ENCODE results near the gene AKR1B15. TPM values are rescaled to one million over a fixed set of nuclear protein-coding genes. Genes with fewer than 3 reads are reported as not detected.
"Not testable (repeated sequence)": the region's sequence is repeated elsewhere in the genome, so short reads cannot be mapped to it uniquely, and the experiment has no call there.

Gene AKR1B15
- total and polyA plus RNA-seq, 2 donors, result 0.24 to 2.0 TPM

GRCh38 chr7:134528749-134529148 is 20.2 kb upstream of the AKR1B15 start:
- Histone ChIP-seq H3K27ac (ENCODE audit: low read depth in 1 of 2, low read length in 1 of 2) (no peak overlapping the region), H3K36me3 (ENCODE audit: control insufficient read depth in 2 of 2, insufficient read depth in 2 of 2, low read length in 1 of 2) (no peaks in the 10 kb centered on the region), H3K4me3 (ENCODE audit: low read length in 2 of 2) (no peak overlapping the region), H3K9me3 (ENCODE audit: control insufficient read depth in 2 of 2, insufficient read depth in 1 of 2, low read length in 1 of 2) (no peaks in the 10 kb centered on the region), H3K27me3 (ENCODE audit: control insufficient read depth in 2 of 2, insufficient read depth in 1 of 2, low read length in 1 of 2) (peaks cover 0 to 2% of the 10 kb centered on the region in 2 donors), H3K4me1 (ENCODE audit: control insufficient read depth in 2 of 2, insufficient read depth in 2 of 2, low read length in 2 of 2) (no peaks in the 10 kb centered on the region)
- WGBS, result 91% methylated on average over 5 of the region's 5 CpGs
- no peak for DNase-seq (ENCODE audit: low read depth in 6 of 9, low spot score in 9 of 9)

- peaks cover 0 to 2% of the 10 kb centered on the region in 2 donors for H3K27me3 ChIP-seq (ENCODE audit: control insufficient read depth in 2 of 2, insufficient read depth in 1 of 2, low read length in 1 of 2)
- H3K4me3 ChIP-seq (ENCODE audit: low read length in 2 of 2), result no peak overlapping the region
- DNase-seq (ENCODE audit: low read depth in 6 of 9, low spot score in 9 of 9), result no peak
- H3K9me3 ChIP-seq (ENCODE audit: control insufficient read depth in 2 of 2, insufficient read depth in 1 of 2, low read length in 1 of 2), result no peaks in the 10 kb centered on the region
- H3K36me3 ChIP-seq (ENCODE audit: control insufficient read depth in 2 of 2, insufficient read depth in 2 of 2, low read length in 1 of 2), result no peaks in the 10 kb centered on the region
- no peak overlapping the region for H3K27ac ChIP-seq (ENCODE audit: low read depth in 1 of 2, low read length in 1 of 2)
- H3K4me1 ChIP-seq (ENCODE audit: control insufficient read depth in 2 of 2, insufficient read depth in 2 of 2, low read length in 2 of 2), result no peaks in the 10 kb centered on the region
- WGBS, result 95% methylated on average over 5 of the region's 5 CpGs
Observed at GRCh38 chr7:134530460-134530859, 18.4 kb upstream of the AKR1B15 start.

GRCh38 chr7:134532180-134532953 is 16.5 kb upstream of the AKR1B15 start:
- no peaks in the 10 kb centered on the region for H3K9me3 ChIP-seq (ENCODE audit: control insufficient read depth in 2 of 2, insufficient read depth in 1 of 2, low read length in 1 of 2)
- no peak overlapping the region for H3K4me3 ChIP-seq (ENCODE audit: low read length in 2 of 2)
- H3K27me3 ChIP-seq (ENCODE audit: control insufficient read depth in 2 of 2, insufficient read depth in 1 of 2, low read length in 1 of 2), result peaks cover 0 to 2% of the 10 kb centered on the region in 2 donors
- no peaks in the 10 kb centered on the region for H3K36me3 ChIP-seq (ENCODE audit: control insufficient read depth in 2 of 2, insufficient read depth in 2 of 2, low read length in 1 of 2)
- no peak for DNase-seq (ENCODE audit: low read depth in 6 of 9, low spot score in 9 of 9)
- no peaks in the 10 kb centered on the region for H3K4me1 ChIP-seq (ENCODE audit: control insufficient read depth in 2 of 2, insufficient read depth in 2 of 2, low read length in 2 of 2)
- WGBS, result 79% methylated on average over 3 of the region's 3 CpGs
- H3K27ac ChIP-seq (ENCODE audit: low read depth in 1 of 2, low read length in 1 of 2), result no peak overlapping the region

- 90% methylated on average over 3 of the region's 3 CpGs for WGBS
- peaks cover 0 to 2% of the 10 kb centered on the region in 2 donors for H3K27me3 ChIP-seq (ENCODE audit: control insufficient read depth in 2 of 2, insufficient read depth in 1 of 2, low read length in 1 of 2)
- no peak overlapping the region for H3K27ac ChIP-seq (ENCODE audit: low read depth in 1 of 2, low read length in 1 of 2)
- H3K36me3 ChIP-seq (ENCODE audit: control insufficient read depth in 2 of 2, insufficient read depth in 2 of 2, low read length in 1 of 2), result no peaks in the 10 kb centered on the region
- no peaks in the 10 kb centered on the region for H3K4me1 ChIP-seq (ENCODE audit: control insufficient read depth in 2 of 2, insufficient read depth in 2 of 2, low read length in 2 of 2)
- no peak for DNase-seq (ENCODE audit: low read depth in 6 of 9, low spot score in 9 of 9)
- no peak overlapping the region for H3K4me3 ChIP-seq (ENCODE audit: low read length in 2 of 2)
- H3K9me3 ChIP-seq (ENCODE audit: control insufficient read depth in 2 of 2, insufficient read depth in 1 of 2, low read length in 1 of 2), result no peaks in the 10 kb centered on the region
Observed at GRCh38 chr7:134532954-134533218, 16.0 kb upstream of the AKR1B15 start.

GRCh38 chr7:134533288-134533771 is 15.6 kb upstream of the AKR1B15 start:
- H3K4me3 ChIP-seq (ENCODE audit: low read length in 2 of 2), result no peak overlapping the region
- H3K4me1 ChIP-seq (ENCODE audit: control insufficient read depth in 2 of 2, insufficient read depth in 2 of 2, low read length in 2 of 2), result no peaks in the 10 kb centered on the region
- WGBS, result 93% methylated on average over 1 of the region's 1 CpG
- peaks cover 0 to 2% of the 10 kb centered on the region in 2 donors for H3K27me3 ChIP-seq (ENCODE audit: control insufficient read depth in 2 of 2, insufficient read depth in 1 of 2, low read length in 1 of 2)
- DNase-seq (ENCODE audit: low read depth in 6 of 9, low spot score in 9 of 9), result no peak
- H3K9me3 ChIP-seq (ENCODE audit: control insufficient read depth in 2 of 2, insufficient read depth in 1 of 2, low read length in 1 of 2), result no peaks in the 10 kb centered on the region
- no peak overlapping the region for H3K27ac ChIP-seq (ENCODE audit: low read depth in 1 of 2, low read length in 1 of 2)
- H3K36me3 ChIP-seq (ENCODE audit: control insufficient read depth in 2 of 2, insufficient read depth in 2 of 2, low read length in 1 of 2), result no peaks in the 10 kb centered on the region

- Histone ChIP-seq H3K36me3 (ENCODE audit: control insufficient read depth in 2 of 2, insufficient read depth in 2 of 2, low read length in 1 of 2) (no peaks in the 10 kb centered on the region), H3K27me3 (ENCODE audit: control insufficient read depth in 2 of 2, insufficient read depth in 1 of 2, low read length in 1 of 2) (no peaks in the 10 kb centered on the region), H3K27ac (ENCODE audit: low read depth in 1 of 2, low read length in 1 of 2) (no peak overlapping the region), H3K4me3 (ENCODE audit: low read length in 2 of 2) (no peak overlapping the region), H3K4me1 (ENCODE audit: control insufficient read depth in 2 of 2, insufficient read depth in 2 of 2, low read length in 2 of 2) (no peaks in the 10 kb centered on the region), H3K9me3 (ENCODE audit: control insufficient read depth in 2 of 2, insufficient read depth in 1 of 2, low read length in 1 of 2) (no peaks in the 10 kb centered on the region)
- 92% methylated on average over 3 of the region's 3 CpGs for WGBS
- DNase-seq (ENCODE audit: low read depth in 6 of 9, low spot score in 9 of 9), result no peak
Observed at GRCh38 chr7:134534633-134535032, 14.3 kb upstream of the AKR1B15 start.

- DNase-seq (ENCODE audit: low read depth in 6 of 9, low spot score in 9 of 9), result no peak
- 88% methylated on average over 3 of the region's 3 CpGs for WGBS
- no peaks in the 10 kb centered on the region for H3K36me3 ChIP-seq (ENCODE audit: control insufficient read depth in 2 of 2, insufficient read depth in 2 of 2, low read length in 1 of 2)
- no peaks in the 10 kb centered on the region for H3K27me3 ChIP-seq (ENCODE audit: control insufficient read depth in 2 of 2, insufficient read depth in 1 of 2, low read length in 1 of 2)
- H3K4me1 ChIP-seq (ENCODE audit: control insufficient read depth in 2 of 2, insufficient read depth in 2 of 2, low read length in 2 of 2), result no peaks in the 10 kb centered on the region
- H3K27ac ChIP-seq (ENCODE audit: low read depth in 1 of 2, low read length in 1 of 2), result no peak overlapping the region
- H3K9me3 ChIP-seq (ENCODE audit: control insufficient read depth in 2 of 2, insufficient read depth in 1 of 2, low read length in 1 of 2), result no peaks in the 10 kb centered on the region
- H3K4me3 ChIP-seq (ENCODE audit: low read length in 2 of 2), result no peak overlapping the region
Observed at GRCh38 chr7:134535272-134535918, 13.5 kb upstream of the AKR1B15 start.

- Histone ChIP-seq H3K4me3 (ENCODE audit: low read length in 2 of 2) (no peak overlapping the region), H3K9me3 (ENCODE audit: control insufficient read depth in 2 of 2, insufficient read depth in 1 of 2, low read length in 1 of 2) (no peaks in the 10 kb centered on the region), H3K4me1 (ENCODE audit: control insufficient read depth in 2 of 2, insufficient read depth in 2 of 2, low read length in 2 of 2) (no peaks in the 10 kb centered on the region), H3K36me3 (ENCODE audit: control insufficient read depth in 2 of 2, insufficient read depth in 2 of 2, low read length in 1 of 2) (no peaks in the 10 kb centered on the region), H3K27ac (ENCODE audit: low read depth in 1 of 2, low read length in 1 of 2) (no peak overlapping the region), H3K27me3 (ENCODE audit: control insufficient read depth in 2 of 2, insufficient read depth in 1 of 2, low read length in 1 of 2) (no peaks in the 10 kb centered on the region)
- 92% methylated on average over 3 of the region's 3 CpGs for WGBS
- DNase-seq (ENCODE audit: low read depth in 6 of 9, low spot score in 9 of 9), result no peak
Observed at GRCh38 chr7:134535919-134536299, 13.0 kb upstream of the AKR1B15 start.

- H3K36me3 ChIP-seq (ENCODE audit: control insufficient read depth in 2 of 2, insufficient read depth in 2 of 2, low read length in 1 of 2); H3K9me3 ChIP-seq (ENCODE audit: control insufficient read depth in 2 of 2, insufficient read depth in 1 of 2, low read length in 1 of 2): not testable (repeated sequence)
Observed at GRCh38 chr7:134536558-134536957, 12.4 kb upstream of the AKR1B15 start.

More at GRCh38 chr7:134536558-134536957, 12.4 kb upstream of the AKR1B15 start:
- not testable (repeated sequence) for DNase-seq (ENCODE audit: low read depth in 6 of 9, low spot score in 9 of 9); H3K4me3 ChIP-seq (ENCODE audit: low read length in 2 of 2); H3K27ac ChIP-seq (ENCODE audit: low read depth in 1 of 2, low read length in 1 of 2); H3K27me3 ChIP-seq (ENCODE audit: control insufficient read depth in 2 of 2, insufficient read depth in 1 of 2, low read length in 1 of 2); H3K4me1 ChIP-seq (ENCODE audit: control insufficient read depth in 2 of 2, insufficient read depth in 2 of 2, low read length in 2 of 2)
- WGBS, result 89% methylated on average over 3 of the region's 3 CpGs
